Calu3 (cell line): ENCODE data around the gene CLEC11A. TPM values are rescaled to one million over a fixed set of nuclear protein-coding genes. Genes with fewer than 3 reads are reported as not detected.

ENCODE experiments used
- BruUV-seq: library from RNA; stranded (reverse); fragments of 400-500 nt; replicated peaks from 2 replicates; lab custom pipeline; 2021; lab: Mats Ljungman, UMichigan
- CTCF ChIA-PET: fragments of 300-600 bp; sonication (Branson Sonifier 250); formaldehyde crosslinking; loops from one replicate; lab custom pipeline; 2022; ENCODE audit warnings: antibody characterized with exemption; lab: Charles Lee
- DNase-seq: peaks from one replicate; pipeline ENCODE4 v3.0.0; 2022
- H3K27ac Mint-ChIP-seq: one replicate; pipeline ENCODE4 v1.8.0; 2022; ENCODE audit warnings: mixed read lengths; ENCODE audit not compliant: unreplicated experiment
- H3K27me3 Mint-ChIP-seq: one replicate; pipeline ENCODE4 v1.8.0; 2022; ENCODE audit warnings: mixed read lengths; ENCODE audit not compliant: unreplicated experiment
- H3K36me3 Mint-ChIP-seq: one replicate; pipeline ENCODE4 v1.8.0; 2022; ENCODE audit warnings: mild to moderate bottlenecking, moderate library complexity, mixed read lengths; ENCODE audit not compliant: insufficient read depth, unreplicated experiment
- H3K4me1 Mint-ChIP-seq: one replicate; pipeline ENCODE4 v1.8.0; 2022; ENCODE audit warnings: mild to moderate bottlenecking, low read depth, mixed read lengths; ENCODE audit not compliant: unreplicated experiment
- H3K4me3 Mint-ChIP-seq: one replicate; pipeline ENCODE4 v1.8.0; 2022; ENCODE audit warnings: mild to moderate bottlenecking, low read depth, moderate library complexity, mixed read lengths; ENCODE audit not compliant: unreplicated experiment
- H3K9me3 Mint-ChIP-seq: one replicate; pipeline ENCODE4 v1.8.0; 2022; ENCODE audit warnings: low read depth, mixed read lengths; ENCODE audit not compliant: unreplicated experiment
- CTCF ChIP-seq: fragments of 200-600 bp; IDR thresholded peaks from one replicate; pipeline ENCODE4 v1.8.0; 2022; ENCODE audit warnings: antibody characterized with exemption; ENCODE audit not compliant: unreplicated experiment
- intact Hi-C: fragments of 100-400 bp; cut with micrococcal nuclease; formaldehyde crosslinking; loops from one replicate; pipeline ENCODE4 v1.10.0; 2022; ENCODE audit not compliant: unreplicated experiment
- total RNA-seq: library from RNA; stranded (reverse); gene quantifications from 2 replicates; pipeline ENCODE4 v1.2.3, GENCODE V29; 2022

The CLEC11A gene
- total RNA-seq, 1 experiment from 2014 or later: 2.4 TPM

GRCh38 chr19:50679177-50680125 is 43.7 kb upstream of the CLEC11A start:
- Mint-ChIP-seq H3K9me3 (no peaks in the 10 kb centered on the region), H3K27me3 (peaks cover 86% of the 10 kb centered on the region), H3K4me1 (no peaks in the 10 kb centered on the region), H3K27ac (no peak overlapping the region), H3K4me3 (no peak overlapping the region), H3K36me3 (peaks cover 6% of the 10 kb centered on the region)
- no TSS peak for BruUV-seq
- peak; percentile 86 for DNase-seq
- no peak for TF ChIP-seq CTCF
- intact Hi-C loops: no loop called here
- CTCF ChIA-PET: interaction anchor here (0.5 kb wide), 1 partner anchor 88 kb away, joined by 4 read pairs; no protein-coding TSS in a partner anchor

- intact Hi-C loops: no loop called here
- CTCF ChIA-PET: no interaction called here
Measured at GRCh38 chr19:50686310-50687032, 36.7 kb upstream of the CLEC11A start.

GRCh38 chr19:50688766-50689165 is 34.4 kb upstream of the CLEC11A start:
- BruUV-seq: no TSS peak

More at GRCh38 chr19:50686310-50687032, 36.7 kb upstream of the CLEC11A start:
- no peak for DNase-seq
- no TSS peak for BruUV-seq
- no peak for TF ChIP-seq CTCF
- Mint-ChIP-seq H3K4me1 (no peaks in the 10 kb centered on the region), H3K9me3 (no peaks in the 10 kb centered on the region), H3K36me3 (no peaks in the 10 kb centered on the region), H3K4me3 (no peak overlapping the region), H3K27ac (no peak overlapping the region), H3K27me3 (peaks cover 100% of the 10 kb centered on the region)

More at GRCh38 chr19:50688766-50689165, 34.4 kb upstream of the CLEC11A start:
- Mint-ChIP-seq H3K36me3 (peaks cover under 1% of the 10 kb centered on the region), H3K4me1 (no peaks in the 10 kb centered on the region), H3K9me3 (no peaks in the 10 kb centered on the region), H3K4me3 (no peak overlapping the region), H3K27me3 (peaks cover 100% of the 10 kb centered on the region), H3K27ac (no peak overlapping the region)
- CTCF ChIA-PET: no interaction called here
- TF ChIP-seq CTCF: no peak
- DNase-seq: no peak
- intact Hi-C loops: no loop called here
